ENCODE data around the gene GULP1.
"Not testable (repeated sequence)": the region's sequence is repeated elsewhere in the genome, so short reads cannot be mapped to it uniquely, and the experiment has no call there.

Gene GULP1

GRCh38 chr2:188435115-188435514 lies 143.4 kb downstream of the GULP1 start:
- DNase-seq, result no peak

- DNase-seq, result no peak
Observed at GRCh38 chr2:188437537-188437936, 145.9 kb downstream of the GULP1 start.

- DNase-seq, result no peak
Observed at GRCh38 chr2:188439986-188440385, 148.3 kb downstream of the GULP1 start.

GRCh38 chr2:188440849-188441248 lies 149.2 kb downstream of the GULP1 start:
- DNase-seq, result no peak

DNA sequence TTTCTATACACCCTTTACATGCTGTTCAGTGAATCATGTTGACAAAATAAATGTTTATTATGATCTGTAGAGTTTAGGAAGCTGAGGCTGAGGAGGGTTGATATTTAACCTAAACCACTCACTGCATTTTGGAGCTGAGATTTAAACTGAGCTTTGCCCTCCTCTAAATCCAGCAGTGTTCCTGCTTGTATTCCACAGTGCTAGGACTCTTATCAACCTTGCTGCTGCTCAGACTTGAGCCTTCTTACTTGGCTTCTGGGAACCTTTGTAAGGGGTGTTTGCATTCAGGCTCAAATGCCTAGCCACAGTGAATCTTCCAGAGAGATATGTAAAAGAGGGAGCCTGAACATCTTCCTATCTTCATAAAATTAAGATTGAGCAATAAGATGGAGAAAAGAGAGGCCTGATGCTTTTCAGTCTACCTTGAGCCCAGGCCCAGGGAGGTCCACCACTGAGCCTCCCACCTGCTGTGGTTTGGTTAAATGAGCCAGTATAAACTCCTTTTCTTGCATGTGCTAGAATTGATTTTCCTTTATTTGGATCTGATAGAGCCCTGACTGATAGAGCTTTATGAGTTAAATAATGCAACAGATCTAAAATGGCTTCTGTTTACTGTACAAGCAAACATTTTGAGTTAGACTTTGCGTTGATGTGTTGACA lies 149.7 kb downstream of the GULP1 start:
- DNase-seq, result no peak

DNA sequence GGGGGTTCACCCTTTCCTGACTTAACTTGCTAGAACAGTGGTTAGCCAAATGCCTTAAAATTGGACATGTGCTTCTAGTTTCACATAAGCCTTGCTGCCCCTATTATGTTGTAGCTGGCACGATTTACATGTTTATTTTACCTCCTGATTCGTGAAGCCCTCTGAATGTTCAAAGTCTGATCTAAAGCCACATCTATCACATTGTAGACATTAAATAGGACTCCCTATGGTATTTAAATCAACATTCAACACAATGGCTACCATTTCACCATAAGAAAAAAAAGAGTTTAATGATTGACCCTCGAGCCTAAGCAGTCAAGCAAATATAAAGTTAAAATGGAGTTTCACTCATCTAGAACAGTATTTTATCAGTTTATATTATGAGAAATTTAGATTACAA lies 151.5 kb downstream of the GULP1 start:
- no peak for DNase-seq

DNA sequence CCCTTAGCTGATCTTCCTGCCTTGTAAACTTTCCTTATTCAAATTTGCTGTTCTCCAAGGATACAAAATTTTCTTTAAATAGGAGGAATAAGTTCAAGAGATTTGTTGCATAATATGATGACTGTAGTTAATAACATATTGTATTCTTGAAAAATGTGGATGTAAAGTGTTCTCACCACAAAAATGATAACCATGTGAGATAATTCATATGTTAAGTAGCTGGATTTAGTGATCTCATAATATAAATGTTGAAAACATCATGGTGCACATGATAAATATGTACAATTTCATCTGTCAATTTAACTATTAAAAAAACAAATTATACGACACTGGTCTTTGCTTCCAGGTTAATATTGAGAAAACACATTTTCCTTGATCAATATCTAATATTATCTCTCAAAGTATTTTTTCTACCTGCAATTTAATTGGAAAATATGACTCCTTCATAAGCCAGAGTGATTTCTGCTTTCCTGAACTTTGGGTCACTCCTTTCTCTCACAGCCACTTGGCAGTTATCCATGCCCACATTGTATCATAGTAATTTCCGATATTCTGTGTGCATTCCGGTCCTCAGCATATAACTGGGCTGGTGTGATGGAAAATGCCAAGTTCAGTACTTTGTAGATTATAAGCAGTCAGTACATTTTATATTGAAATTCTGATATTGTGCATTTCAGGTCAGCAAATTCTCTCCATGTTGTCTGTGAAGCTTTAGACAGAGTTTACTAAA lies 152.6 kb downstream of the GULP1 start:
- no peak for DNase-seq

DNA sequence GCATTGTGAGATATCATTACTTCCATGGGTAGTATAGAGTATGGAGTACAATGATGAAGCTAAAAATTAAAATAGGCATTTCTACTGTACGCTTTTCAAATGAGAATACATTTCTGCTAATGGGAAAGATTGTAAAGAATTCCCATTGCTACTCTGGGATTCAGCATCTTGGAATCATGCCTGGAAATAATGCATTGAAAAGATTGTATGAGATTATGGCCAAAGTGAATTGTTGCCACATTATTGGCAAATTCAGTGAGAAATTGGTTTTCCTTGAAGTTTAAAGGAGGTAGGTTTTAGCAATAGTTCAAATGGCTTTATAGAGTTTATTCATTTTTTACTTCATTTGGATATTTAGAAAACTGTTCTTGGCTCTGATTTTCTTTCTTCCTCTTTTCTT lies 157.9 kb downstream of the GULP1 start:
- DNase-seq, result no peak

DNA sequence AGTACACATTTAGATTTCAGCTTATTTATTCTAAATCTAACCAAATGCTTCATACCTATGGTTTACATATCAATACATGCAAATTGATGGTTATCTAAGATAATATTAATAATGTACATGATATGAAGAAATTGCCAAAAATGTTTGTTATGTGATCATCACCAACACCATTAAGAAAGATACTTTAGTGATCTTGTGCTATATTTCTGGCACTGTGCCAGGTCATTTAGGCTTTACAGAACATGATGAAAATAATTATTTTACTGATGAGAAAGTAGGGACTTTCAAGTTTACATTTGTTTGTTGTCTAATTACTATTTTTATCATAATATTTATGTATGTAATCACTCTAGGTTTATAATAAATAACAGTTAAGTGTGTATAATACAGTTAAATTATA lies 158.3 kb downstream of the GULP1 start:
- DNase-seq, result no peak

DNA sequence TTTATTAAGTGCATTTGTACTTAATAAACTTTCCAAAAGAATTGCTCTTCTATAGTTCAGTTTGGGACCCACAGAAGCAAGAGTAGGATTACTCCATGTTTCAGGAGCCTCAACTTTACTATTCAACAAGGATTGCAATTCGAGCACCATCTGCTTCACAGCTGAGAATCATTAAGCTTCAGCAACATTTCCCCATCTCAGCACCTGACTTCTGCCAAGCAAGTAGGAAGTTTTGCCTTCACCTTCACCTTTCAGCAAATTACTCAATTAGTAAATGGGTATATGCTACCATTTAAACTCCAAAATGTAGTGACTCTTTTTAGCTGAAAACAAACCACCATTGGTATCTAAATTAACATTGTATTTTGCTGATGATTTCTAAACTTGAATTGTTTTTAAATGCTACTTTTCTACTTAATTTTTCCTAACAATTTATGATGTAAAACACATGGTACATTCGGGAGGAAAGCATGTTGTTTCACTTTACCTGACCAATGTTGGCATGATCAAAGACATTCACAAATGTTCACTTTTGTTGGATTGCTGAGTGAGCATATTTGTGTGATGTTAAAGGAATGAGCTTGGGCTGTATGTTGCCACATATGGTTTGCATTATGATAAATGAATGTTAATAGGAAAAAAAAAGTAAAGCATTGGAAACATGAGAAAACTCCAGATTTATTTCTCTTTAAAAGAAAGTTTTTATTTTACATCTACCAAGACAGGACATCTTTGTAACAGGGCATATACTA lies 159.2 kb downstream of the GULP1 start:
- DNase-seq, result no peak

DNA sequence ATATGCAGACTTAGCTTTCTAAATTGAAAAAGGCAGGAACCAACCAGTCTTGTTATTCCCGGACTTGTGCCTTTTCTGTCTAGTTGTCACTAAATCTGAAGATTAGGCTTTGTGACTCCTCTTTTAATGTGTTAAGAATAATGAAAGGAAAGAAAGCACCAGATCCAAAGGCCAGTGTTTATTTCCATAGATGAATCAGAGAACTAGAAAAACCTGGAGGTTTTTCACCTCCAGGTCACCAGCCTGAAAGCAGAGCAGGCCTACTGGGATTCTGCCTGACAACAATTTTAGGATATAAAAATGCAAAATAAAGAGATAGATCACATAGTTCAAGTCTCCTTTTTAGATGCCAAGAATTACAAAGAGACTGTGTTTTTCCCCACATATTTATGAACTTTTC lies 160.4 kb downstream of the GULP1 start:
- DNase-seq, result no peak

- no peak for DNase-seq
Observed at GRCh38 chr2:188456114-188456909, 164.6 kb downstream of the GULP1 start.

DNA sequence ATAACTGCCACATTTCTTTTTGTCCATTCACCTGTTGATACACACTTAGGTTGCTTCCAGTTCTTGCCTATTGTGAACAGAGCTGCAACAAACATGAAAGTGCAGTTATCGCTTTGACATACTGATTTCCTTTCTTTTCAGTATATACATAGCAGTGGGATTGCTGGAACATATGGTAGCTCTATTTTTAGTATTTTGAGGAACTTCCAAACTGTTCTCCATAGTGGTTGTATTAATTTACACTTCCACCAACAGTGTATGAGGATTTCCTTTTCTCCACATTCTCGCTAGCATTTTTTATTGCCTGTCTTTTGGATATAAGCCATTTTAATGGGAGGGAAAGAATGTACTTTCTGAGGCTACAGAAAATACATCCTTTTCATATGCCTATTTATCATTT lies 167.4 kb downstream of the GULP1 start:
- DNase-seq, result no peak

DNA sequence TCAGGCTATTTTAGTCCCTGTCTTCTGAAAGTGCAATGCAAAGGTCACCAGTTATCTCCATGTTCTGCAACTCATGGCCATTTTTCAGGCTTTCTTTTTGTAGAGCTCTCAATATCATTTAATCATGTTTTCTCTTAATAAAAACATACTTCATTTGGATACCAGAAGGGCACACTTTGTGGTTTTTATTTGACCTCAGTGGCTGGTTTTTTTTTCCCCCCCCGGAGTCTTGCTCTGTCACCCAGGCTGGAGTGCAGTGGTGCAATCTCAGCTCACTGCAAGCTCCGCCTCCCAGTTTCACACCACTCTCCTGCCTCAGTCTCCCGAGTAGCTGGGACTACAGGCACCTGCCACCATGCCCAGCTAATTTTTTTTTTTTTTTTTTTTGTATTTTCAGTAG lies 174.4 kb downstream of the GULP1 start:
- DNase-seq, result not testable (repeated sequence)

DNA sequence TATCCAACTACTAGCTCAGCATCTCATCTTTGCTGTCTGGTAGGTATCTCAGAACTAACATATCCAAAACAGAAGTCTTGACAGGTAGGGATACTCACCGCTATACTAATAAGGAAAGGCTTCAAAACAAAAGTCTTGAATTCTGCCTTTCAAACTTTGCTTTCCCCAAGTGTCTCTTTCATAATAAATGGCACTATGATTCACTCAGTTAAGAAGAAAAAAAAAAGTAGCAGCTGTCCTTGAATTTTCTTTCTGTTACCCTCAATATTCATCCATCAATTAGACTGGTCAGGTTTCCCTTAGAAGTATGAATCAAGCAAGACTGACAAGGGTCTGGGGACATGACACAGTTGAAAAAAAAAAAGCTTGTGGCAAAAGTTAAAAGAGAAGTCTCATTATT lies 175.1 kb downstream of the GULP1 start:
- no peak for DNase-seq

- no peak for DNase-seq
Observed at GRCh38 chr2:188471166-188471565, 179.5 kb downstream of the GULP1 start.

GRCh38 chr2:188473306-188473705 lies 181.6 kb downstream of the GULP1 start:
- DNase-seq, result no peak

GRCh38 chr2:188474316-188474715 lies 182.6 kb downstream of the GULP1 start:
- DNase-seq, result no peak

- no peak for DNase-seq
Observed at GRCh38 chr2:188475945-188476344, 184.3 kb downstream of the GULP1 start.

DNA sequence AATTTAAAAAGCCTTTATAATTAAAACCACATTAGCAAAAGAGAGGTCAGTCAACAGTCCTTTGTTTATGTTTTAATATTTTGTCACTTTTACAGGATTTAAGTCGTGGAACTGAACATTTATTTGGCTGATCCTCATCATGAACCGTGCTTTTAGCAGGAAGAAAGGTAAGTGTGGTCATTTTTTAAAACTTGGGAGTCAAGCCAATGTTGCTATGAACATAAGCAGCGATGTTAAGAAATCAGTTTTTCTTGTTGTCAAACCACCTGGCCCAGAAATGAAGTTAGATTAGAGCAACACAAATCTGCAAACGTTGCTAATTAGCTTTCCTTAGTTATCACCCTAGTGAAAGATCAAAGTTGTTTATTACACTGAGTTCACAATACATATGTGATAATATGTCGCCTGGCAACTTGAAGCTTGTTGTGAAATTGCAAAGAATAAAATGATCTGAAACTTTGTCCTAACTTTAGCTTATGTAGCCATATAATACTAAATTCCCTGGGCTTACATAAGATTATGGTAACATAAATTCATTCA lies 186.0 kb downstream of the GULP1 start:
- no peak for DNase-seq

DNA sequence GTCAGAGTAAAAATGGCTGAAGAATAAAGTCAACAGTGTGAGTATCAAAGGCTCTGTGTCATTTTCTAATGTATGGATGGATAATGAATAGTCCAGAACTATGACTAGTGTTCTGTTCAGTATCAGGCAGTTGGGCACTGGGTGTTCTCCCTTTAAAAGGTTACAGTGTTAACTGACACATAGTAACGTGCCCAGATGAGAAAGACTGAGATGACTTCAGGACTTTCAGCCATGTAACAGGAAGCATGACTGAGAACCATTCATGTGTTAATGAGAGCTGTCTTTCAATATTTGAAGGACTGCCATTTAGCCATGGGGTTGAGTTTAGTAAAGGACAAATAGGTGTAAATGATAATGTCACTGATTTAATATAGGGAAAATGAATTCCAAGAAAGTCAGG lies 187.1 kb downstream of the GULP1 start:
- no peak for DNase-seq

DNA sequence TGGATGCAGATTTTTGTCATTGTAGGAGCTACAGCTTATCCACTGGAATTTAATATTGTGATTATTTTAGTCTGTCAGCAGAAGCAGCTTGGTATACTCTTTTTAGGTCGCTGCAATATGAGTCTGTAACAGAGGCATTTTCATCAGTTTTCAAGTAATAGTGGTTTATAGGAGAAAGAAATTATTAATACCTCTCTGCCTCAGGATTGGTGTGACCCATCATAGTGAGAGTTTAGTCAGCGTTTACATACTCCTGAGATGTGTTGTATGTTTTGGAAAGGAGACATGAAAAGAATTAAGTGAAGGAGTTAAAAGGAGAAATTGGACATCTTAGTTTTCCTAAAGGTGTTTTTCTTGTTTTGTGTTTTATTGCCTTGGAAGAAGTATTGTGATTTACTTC lies 189.8 kb downstream of the GULP1 start:
- DNase-seq, result no peak

- no peak for DNase-seq
Observed at GRCh38 chr2:188485496-188485895, 193.8 kb downstream of the GULP1 start.

Data from NCI-H1092 (cell line).